NB4 (cell line): ENCODE results near the gene PIP4K2A.

Experiments
- DNase-seq: peaks from one replicate; pipeline ENCODE4 v3.0.0; 2010; ENCODE audit warnings: low read depth
- H3K4me3 ChIP-seq: one replicate; pipeline ENCODE4 v1.5.1; 2011; ENCODE audit warnings: mild to moderate bottlenecking, low read depth, low read length, moderate library complexity
- CTCF ChIP-seq: IDR thresholded peaks from one replicate; pipeline ENCODE4 v1.5.1; 2012; ENCODE audit warnings: low read depth, low read length
- MAX ChIP-seq: IDR thresholded peaks from 2 replicates; pipeline ENCODE4 v1.6.1; 2011; ENCODE audit warnings: low read depth, low read length
- MYC ChIP-seq: IDR thresholded peaks from 2 replicates; pipeline ENCODE4 v1.6.1; 2011; ENCODE audit warnings: low read depth, low read length
- POLR2A ChIP-seq: IDR thresholded peaks from 2 replicates; pipeline ENCODE4 v1.6.1; 2011; ENCODE audit warnings: mild to moderate bottlenecking; ENCODE audit not compliant: insufficient read length; ENCODE audit errors: extremely low read depth

Gene PIP4K2A

GRCh38 chr10:22599636-22600228 lies 114.6 kb downstream of the PIP4K2A start:
- TF ChIP-seq MAX, result no peak
- TF ChIP-seq POLR2A, result no peak
- no peak for TF ChIP-seq MYC
- TF ChIP-seq CTCF, result no peak
- no peak overlapping the region for H3K4me3 ChIP-seq
- no peak for DNase-seq

GRCh38 chr10:22599048-22599561 lies 115.3 kb downstream of the PIP4K2A start:
- TF ChIP-seq MYC (no peak), POLR2A (no peak), CTCF (no peak), MAX (no peak)
- no peak overlapping the region for H3K4me3 ChIP-seq
- peak; percentile 14 for DNase-seq

- no peak for DNase-seq
- no peak overlapping the region for H3K4me3 ChIP-seq
- TF ChIP-seq MAX (no peak), MYC (no peak), CTCF (no peak), POLR2A (no peak)
Measured at GRCh38 chr10:22598478-22598877, 115.9 kb downstream of the PIP4K2A start.

GRCh38 chr10:22597138-22597537 lies 117.2 kb downstream of the PIP4K2A start:
- DNase-seq, result no peak
- no peak for TF ChIP-seq CTCF
- no peak for TF ChIP-seq MAX
- TF ChIP-seq MYC, result no peak
- TF ChIP-seq POLR2A, result no peak
- H3K4me3 ChIP-seq, result no peak overlapping the region

GRCh38 chr10:22593636-22594198 lies 120.7 kb downstream of the PIP4K2A start:
- DNase-seq, result no peak
- no peak overlapping the region for H3K4me3 ChIP-seq
- TF ChIP-seq POLR2A (no peak), MAX (no peak), CTCF (no peak), MYC (no peak)
